HL-60/S4 treated with phorbol 12-myristate 13-acetate at 8.2 ng/mL for 4 days and 3 days (cell line): ENCODE data around the gene TBRG4.

Experiments
- in situ Hi-C: fragments of 300-500 bp; cut with MboI; formaldehyde crosslinking; loops from 2 replicates; pipeline ENCODE4 v1.15.0; 2022; ENCODE audit warnings: low sequenced_read_pairs

Gene TBRG4

DNA sequence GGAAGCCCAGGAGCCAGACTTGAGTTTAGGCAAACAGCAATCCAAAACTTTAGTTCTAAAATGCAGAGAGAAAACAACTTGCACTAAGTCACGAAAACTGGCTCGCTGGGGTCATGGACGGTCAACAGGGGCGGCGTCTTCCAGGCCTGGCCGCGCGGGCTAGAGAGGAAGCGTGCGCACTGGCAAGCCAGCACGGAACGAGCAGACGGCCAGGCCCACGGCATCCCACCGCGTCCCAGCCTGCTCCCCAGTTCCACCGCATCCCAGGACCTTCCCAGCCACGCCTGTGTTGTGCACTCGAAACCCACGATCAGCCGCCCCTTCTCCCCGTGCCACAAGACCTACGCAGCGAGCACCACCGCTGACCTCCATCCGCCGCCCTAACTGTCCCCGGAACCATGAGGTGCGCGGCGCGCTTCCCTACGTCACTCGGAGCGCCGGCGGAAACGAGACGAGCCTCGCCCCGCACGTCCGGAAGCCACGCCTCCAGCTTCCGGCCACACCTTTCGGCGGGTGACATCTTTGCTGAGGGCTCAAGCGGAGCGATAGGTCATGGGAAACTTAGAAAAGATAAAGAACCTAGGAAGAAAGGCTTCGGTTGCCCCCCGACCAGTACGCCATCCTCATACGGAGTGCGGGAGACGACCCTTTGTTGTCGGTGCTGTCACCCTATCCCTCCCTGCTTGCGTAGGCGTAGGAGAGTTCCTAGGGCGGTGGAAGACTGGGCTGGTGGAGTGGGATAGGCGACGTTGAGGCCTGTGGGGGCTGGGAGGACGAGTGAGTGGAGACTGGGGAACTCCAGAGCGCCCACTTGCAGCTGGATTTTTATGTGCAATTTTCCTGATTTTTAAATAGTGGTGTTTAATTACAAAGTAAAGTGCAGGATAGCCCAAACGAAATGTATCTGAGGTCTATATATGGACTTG lies at the start of gene TBRG4:
Gene TBRG4, minus strand, starts transcription at position 400 of the 926 bp plus-strand sequence. CDS start 2,460 bp downstream, outside the sequence.
- in situ Hi-C loops = no loop called here

DNA sequence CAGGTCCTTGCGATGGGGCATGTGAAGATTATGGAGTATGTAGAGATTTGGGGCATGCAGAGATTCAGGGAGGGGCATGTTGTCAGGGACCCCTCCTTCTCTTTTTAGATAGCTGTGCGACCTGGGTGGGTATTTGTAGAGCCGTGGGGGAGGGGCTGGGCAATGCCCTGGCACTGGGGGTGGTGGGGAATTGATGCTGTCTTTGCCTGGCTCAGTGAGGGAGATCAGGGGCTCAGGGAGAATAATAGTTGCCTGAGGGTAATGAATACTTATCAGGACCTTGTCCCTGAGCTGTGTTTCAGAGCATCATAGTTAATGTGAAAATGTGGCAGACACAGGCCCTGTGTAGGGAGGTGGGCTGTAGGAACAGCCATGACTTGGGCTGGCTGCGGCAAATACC lies 49.6 kb upstream of the TBRG4 start:
- in situ Hi-C loops = loop anchor here (25.0 kb wide), 2 partner anchors 101 to 701 kb away; partner anchors contain the start of gene CCDC201

DNA sequence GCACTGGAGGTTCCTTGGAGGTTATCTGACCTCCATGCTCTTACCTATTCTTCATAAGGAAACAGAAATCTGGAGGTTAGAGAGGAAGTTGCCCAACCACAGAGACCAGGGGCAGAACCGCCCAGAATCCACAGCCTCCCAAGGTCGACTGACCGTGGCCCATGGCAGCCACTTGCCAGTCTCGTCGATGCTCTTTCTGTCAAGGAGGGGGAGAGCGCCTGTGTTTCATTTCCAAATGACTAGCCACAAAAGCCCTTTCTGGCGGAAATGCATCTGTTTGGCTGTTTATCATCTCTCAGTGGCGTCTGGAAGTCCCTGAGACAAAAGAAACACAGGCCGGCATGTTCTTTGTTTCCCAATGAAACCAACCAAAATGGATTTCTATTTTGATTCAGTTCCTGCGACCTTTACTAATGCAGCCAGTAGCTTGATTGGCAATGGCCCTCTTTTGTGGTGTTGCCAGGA lies 49.0 kb upstream of the TBRG4 start:
- in situ Hi-C loops = loop anchor here (25.0 kb wide), 2 partner anchors 102 to 702 kb away; partner anchors contain the start of gene CCDC201

DNA sequence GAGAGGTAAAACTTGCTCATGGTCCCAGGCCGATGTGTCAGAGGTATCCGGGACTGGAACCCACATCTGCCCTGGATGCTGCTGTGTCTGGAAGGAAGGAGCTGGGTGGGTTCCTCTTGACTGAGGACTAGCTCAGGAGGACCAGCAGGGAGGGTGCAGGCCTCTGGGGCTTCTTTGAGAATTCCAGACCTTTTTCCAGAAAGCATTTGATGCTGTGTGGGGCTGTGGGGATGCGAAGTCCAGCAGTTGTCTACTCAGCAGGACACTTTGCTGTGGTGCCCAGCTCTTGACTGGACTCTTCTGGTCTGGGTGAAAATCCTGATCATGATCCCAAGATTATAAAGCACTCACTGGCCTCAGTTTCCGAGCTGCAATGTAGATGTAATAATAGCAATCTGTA lies 47.8 kb upstream of the TBRG4 start:
- in situ Hi-C loops = loop anchor here (25.0 kb wide), 2 partner anchors 103 to 703 kb away; partner anchors contain the start of gene CCDC201

DNA sequence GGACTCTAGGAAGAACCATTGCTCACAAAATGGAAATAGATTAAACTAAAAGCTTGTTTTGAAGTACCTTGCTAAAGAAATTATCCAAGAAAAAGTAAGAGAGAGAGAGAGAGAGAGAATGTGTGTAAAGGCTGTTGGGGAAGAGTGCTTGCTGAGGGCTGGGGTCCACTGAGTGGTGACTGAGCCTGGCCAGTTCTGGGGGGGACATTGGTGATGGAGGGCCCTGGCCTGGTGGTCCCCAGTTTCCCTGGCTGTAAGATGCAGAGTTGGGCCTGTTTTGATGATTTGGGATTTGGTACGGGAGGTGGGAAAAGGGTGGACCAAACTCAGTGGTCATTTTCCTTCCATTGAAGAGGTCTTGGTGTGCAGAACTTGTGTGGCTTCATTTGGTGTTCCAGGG lies 47.0 kb upstream of the TBRG4 start:
- in situ Hi-C loops = loop anchor here (25.0 kb wide), 2 partner anchors 104 to 704 kb away; partner anchors contain the start of gene CCDC201

DNA sequence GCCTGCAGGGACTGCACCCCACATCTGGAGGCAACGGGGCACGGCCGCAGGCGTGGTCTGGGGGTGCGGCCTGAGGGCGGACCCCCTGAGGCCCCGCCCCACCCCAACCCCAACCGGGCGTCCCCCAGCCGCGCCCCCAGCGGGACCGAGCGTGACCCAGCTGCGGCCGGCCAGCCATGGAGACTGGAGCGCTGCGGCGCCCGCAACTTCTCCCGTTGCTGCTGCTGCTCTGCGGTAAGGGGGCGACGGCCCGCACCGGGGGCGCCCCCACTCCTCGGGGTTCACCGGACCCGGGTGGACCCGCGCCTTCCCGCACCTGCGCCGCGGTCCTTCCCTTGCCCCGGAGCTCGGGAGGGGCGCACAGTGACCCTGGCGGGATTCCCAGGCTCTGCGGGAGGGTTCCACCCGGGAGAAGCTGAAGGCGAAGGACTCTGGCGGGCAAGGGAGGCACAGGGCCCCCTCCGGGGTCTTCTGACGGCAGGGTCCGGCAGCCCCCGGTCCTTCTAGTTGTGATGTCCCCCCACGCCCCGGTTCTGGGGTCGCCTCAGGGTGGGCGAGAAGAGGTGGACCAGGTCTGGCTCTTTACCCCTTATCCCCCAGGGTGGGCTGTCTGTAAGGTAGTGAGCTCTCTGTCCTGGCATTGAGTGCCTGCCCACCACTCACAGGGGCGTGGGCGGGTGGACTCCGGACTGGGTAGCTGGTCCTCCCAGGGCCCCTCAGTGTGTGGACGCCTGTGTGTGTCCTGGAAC lies 46.3 kb upstream of the TBRG4 start, which contains the start of gene RAMP3:
Gene RAMP3, plus strand, starts transcription at position 139 of the 749 bp plus-strand sequence. Its CDS starts 38 bp downstream, at position 177.
- in situ Hi-C loops = loop anchor here (25.0 kb wide), 2 partner anchors 104 to 704 kb away; partner anchors contain the start of gene CCDC201

DNA sequence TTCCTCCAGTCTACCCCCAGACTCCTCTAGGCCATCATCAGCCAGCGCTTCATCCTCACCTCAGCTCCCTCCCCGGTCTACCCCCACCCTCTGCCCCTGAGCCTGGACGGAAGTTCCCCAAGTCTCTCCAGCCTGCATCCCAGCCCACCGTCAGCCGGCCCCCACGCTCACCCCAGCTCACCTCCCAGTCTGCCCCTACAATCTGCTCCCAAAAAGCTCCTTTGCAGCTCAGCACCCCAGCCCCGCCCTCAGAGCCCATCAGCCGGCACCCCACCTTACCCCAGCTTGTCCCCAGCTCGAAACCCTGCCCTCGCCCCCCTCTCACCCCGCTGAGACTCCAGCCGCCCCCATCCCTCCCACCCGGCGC lies 45.8 kb upstream of the TBRG4 start:
- in situ Hi-C loops = loop anchor here (25.0 kb wide), 2 partner anchors 105 to 705 kb away; partner anchors contain the start of gene CCDC201

DNA sequence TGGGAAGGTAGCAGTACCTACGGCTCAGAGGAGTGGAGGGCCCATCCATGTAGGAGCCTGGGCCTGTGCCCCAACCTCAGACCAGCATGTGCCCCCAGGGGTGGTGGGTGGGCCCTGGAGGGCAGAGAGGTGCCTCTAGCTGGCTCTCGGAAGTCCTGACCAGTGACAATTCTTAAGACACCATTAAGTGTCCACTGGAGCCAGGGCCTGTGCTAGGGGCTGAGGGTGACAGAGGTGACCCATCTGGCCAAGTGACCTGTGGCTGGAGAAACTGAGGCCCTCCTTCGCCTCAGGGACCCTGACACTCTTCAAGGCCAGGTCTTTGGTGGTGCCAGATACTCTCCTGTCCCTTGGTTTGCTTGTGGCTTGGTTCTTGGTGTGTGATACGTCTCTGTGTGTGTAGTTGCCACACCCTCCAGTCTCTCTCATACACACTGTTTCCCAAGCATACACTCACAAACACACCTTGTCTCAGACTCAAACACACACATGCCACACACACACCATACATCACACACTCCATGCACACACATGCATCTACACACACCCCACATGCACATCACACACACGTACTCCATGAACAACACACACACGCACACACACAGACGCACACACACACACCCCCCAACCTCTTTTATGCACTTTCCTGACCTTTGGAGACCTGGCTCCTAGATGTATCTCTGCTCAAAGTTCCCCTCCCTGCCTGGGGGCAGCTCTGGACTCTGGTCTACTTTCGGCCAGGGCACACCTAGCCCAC lies 45.2 kb upstream of the TBRG4 start:
- in situ Hi-C loops = loop anchor here (25.0 kb wide), 2 partner anchors 106 to 706 kb away; partner anchors contain the start of gene CCDC201

DNA sequence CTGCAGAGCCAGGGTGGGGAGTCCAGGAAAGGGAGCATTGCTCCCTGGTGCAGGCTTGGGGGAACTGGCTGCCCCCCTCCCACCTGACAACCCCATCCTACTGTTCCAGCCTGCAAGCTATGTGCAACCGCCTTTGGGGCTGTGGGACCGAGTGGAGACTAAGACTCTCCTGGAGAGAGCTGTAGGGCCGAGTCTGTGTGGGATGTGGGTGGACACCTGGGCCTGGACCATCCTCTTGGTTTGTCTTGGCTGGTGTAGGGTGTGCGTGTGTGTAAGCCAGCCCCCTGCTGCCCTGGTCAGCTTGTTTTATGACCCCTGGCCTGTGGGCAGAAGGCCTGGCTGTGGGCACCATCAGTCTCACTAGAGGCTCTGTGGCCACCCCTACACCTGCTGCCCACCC lies 44.4 kb upstream of the TBRG4 start:
- in situ Hi-C loops = loop anchor here (25.0 kb wide), 2 partner anchors 106 to 706 kb away; partner anchors contain the start of gene CCDC201

DNA sequence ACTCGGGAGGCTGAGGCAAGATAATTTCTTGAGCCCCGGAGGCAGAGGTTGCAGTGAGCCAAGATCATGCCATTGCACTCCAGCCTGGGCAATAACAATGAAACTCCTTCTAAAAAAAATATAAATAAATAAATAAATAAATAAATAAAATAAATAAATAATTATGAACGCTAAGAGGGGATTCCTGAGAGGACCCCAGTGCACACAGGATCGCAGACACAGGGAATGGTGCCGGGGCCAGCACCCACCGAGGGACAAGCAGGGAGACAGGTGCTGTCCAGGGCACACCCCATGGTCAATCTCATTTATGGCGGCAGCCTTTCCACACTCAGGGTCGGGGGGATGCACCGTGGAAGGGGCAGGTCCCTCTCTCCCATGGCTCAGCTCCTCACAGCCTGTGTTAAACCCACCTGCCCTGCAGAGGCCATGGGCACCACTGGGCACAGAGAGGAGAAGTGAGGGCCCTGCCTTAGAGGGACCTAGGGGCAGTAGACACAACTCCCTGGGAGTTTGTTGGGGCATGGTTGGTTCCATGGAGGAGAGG lies 43.9 kb upstream of the TBRG4 start:
- in situ Hi-C loops = loop anchor here (25.0 kb wide), 2 partner anchors 107 to 707 kb away; partner anchors contain the start of gene CCDC201

DNA sequence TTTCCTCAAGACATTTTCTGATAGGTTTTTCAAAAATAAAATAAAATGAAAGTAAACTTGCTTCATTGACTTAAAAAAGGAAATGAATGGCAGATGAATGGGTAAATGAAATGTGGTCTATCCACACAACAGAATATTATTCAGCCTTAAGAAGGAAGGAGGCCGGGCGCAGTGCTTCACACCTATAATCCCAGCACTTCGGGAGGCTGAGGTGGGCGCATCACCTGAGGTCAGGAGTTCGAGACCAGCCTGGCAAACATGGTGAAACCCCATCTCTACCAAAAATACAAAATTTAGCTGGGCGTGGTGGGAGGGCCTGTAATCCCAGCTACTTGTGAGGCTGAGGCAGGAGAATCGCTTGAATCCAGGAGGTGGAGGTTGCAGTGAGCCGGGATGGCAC lies 42.4 kb upstream of the TBRG4 start:
- in situ Hi-C loops = loop anchor here (25.0 kb wide), 2 partner anchors 108 to 708 kb away; partner anchors contain the start of gene CCDC201

DNA sequence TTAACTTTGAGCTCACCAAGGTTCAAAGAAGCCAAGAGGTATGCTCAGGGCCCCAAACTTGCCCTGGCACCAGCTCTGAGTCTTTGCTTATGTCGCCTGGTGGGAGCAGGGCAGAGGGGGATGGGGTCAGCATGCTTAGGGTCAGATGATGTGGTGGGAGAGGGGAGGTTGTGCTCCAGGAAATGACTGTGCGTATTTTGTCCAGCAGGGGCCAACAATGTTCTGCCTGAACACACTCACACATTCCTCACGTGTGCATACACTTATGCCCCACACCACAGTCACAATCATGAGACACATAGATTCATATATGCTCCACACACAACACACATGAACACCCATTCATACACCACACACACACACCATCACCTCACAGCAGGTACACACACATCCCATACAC lies 41.7 kb upstream of the TBRG4 start:
- in situ Hi-C loops = loop anchor here (25.0 kb wide), 2 partner anchors 109 to 709 kb away; partner anchors contain the start of gene CCDC201

DNA sequence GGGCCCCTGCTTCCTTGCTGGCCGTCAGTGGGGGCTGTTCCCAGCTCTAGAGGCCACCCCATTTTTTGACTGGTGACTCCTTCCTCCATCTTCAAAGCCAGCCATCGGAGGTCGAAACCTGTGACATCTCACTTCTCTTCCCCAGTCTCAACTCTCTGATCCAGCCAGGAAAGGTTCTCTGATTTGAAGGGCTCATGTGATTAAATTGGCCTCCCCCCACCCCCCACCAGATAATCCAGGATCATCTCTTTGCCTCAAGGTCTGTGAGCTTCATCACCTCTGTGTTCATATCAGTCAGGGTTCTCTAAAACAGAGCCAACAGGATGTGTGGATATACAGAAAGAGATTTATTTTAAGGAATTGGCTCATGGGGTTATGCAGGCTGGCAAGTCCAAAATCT lies 40.5 kb upstream of the TBRG4 start:
- in situ Hi-C loops = loop anchor here (25.0 kb wide), 2 partner anchors 110 to 710 kb away; partner anchors contain the start of gene CCDC201

DNA sequence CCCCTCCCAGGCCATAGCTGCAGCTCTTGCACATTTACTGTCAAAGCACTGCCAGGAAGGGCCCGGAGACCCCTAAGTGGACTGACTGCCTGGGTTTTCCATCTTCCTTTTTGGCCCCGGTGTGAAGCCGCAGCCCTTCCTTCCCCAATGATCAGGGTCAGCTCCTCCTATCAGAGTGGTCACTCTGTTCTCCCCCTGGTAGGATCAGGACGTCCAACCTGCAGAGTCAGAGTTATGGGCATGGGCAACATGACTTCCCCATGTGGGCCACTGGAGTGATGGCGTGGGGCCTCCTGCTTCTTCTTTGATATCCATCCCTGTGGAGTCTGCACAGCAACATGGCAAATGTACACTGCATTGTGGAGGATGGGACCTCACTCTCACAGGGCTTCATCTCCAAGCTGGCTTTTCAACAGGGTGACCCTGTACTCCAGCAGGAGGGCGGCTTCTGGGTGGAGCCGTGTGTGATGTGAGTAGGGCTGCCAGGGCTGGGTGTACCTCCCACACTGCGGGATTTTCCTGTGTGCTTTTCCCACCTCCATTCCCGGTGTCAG lies 39.7 kb upstream of the TBRG4 start:
- in situ Hi-C loops = loop anchor here (25.0 kb wide), 2 partner anchors 111 to 711 kb away; partner anchors contain the start of gene CCDC201

DNA sequence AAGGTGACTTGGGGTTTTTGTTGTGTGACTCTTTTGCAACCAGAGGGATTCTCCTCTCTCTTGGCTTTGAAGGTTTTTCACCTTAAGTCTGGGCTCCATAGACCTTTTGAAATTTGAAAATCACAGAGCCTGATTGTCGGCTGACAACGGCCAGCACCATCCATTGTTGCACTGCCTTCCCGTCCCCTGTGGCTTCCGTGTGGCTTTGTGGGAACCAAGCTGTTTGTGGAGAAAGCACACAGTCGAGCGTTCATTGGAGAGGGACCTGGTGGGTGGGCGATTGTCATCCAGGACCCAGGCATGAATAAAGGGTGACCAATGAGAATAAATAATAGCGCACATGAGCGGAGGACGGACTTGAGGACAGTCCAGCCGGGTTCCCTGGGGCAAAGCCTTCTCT lies 38.7 kb upstream of the TBRG4 start:
- in situ Hi-C loops = loop anchor here (25.0 kb wide), 2 partner anchors 112 to 712 kb away; partner anchors contain the start of gene CCDC201

DNA sequence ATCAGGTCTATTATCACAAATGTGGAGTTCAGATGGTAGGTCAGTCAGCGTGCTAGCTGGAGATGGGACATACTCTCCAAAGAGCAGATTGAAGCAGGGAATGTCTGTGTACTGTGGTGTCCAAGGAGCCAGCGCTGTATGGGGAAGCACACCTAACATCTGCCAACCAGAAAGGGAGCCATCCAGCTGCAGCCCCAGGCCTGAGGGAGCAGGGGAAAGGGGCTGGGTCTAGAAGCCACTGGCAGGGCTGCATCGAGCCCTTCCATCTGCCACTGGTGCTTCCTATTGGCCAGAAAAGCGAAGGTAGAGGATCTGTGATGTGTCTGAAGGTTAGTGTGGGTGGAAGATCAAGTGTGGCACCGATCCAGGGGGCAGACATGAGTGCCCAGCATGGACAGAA lies 38.1 kb upstream of the TBRG4 start:
- in situ Hi-C loops = loop anchor here (25.0 kb wide), 3 partner anchors 113 to 713 kb away; partner anchors contain the start of genes CCDC201 and TMED4

DNA sequence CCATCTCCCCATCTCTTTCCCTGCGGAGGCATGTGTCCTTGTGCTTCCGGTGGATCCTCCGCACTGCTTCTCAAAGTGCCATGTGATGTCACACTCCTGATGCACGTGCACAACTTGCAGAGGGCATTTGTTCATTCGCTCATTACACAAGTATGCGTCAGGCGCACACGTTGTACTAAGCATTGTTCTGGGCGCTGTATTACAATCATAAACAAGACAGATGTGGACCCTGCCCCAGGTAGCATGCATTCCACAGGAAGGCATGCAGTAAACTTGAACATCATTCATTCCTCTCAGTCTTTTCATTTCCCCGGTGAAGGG lies 37.1 kb upstream of the TBRG4 start:
- in situ Hi-C loops = loop anchor here (25.0 kb wide), 1 partner anchor 561 kb away; the partner anchor contains the start of gene TMED4

DNA sequence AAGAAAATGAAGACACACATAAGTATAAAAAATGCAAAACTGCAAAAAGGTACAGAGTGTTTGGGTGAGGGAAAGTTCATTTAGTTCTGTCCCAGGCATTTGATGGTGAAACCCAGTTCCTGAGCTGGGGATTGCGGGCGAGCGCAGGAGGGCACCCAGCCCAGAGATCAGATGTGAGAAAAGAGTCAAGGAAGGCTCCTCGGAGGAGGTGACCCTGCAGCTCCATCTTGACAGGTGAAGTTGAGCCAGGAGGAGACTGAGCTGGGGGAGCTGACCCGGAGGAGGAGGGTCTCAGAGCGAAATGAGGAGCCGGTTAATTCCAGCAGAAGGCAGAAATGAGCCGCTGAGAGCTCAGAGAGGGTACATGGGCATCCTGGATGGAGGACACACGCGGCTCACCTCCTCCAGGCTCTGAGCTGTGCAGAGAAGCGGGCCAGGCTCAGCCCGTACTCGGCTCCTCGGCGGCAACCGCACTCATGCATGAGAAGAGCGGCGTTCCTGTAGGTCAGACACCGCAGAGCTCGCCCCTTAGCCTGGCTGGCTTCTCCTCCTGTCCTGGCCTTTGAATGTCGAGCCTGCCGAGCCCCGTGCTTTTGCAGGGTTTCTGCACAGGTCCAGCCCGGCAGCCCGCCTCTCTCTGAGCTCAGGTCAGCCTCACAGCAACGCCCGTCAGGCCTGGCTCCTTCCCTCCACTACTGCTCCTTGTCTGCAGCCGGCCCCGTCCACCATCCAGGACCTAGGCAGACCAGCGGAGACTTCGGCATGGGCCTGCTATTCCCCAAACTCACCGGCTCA lies 36.6 kb upstream of the TBRG4 start:
- in situ Hi-C loops = loop anchor here (25.0 kb wide), 1 partner anchor 561 kb away; the partner anchor contains the start of gene TMED4
